Kidney (tissue), 14 donors: Measurements from ENCODE around the gene ANKRD1. TPM values are rescaled to one million over a fixed set of nuclear protein-coding genes. Genes with fewer than 3 reads are reported as not detected.

Source experiments
- DNase-seq, 5 donors: peaks; one replicate each; pipeline ENCODE4 v3.0.0-alpha.2; 2013 to 2020
- FAIRE-seq: peaks from 2 replicates; lab custom pipeline; 2012; peaks lifted over from hg19 to GRCh38; lab: Jason Lieb, UNC
- H3K27ac ChIP-seq, 2 donors: one replicate each; pipeline ENCODE4 v1.7.0; 2013; ENCODE audit warnings: low read depth in 2 of 2, low read length in 2 of 2, inconsistent platforms in 1 of 2
- H3K27me3 ChIP-seq: one replicate; pipeline ENCODE4 v1.7.1; 2013; ENCODE audit warnings: low read length, inconsistent platforms; ENCODE audit not compliant: control insufficient read depth, insufficient read depth
- H3K36me3 ChIP-seq, 3 donors: one replicate each; pipeline versions ENCODE4 v1.7.0 to v1.7.1; 2013; ENCODE audit warnings: low read length in 3 of 3, control low read depth in 1 of 3, inconsistent platforms in 1 of 3; ENCODE audit not compliant: insufficient read depth in 3 of 3, control insufficient read depth in 2 of 3
- H3K4me1 ChIP-seq, 3 donors: one replicate each; pipeline versions ENCODE4 v1.7.0 to v1.7.1; 2013; ENCODE audit warnings: low read length in 3 of 3, inconsistent platforms in 1 of 3, low read depth in 1 of 3; ENCODE audit not compliant: control insufficient read depth in 2 of 3, insufficient read depth in 2 of 3
- H3K4me3 ChIP-seq, 3 donors: one replicate each; pipeline versions ENCODE4 v1.7.0 to v1.8.1; 2013; ENCODE audit warnings: low read length in 3 of 3, control low read depth in 1 of 3, inconsistent platforms in 1 of 3
- H3K9ac ChIP-seq, 3 donors: one replicate each; pipeline versions ENCODE4 v1.7.0 to v1.7.1; 2013; ENCODE audit warnings: low read length in 3 of 3, control low read depth in 1 of 3, inconsistent platforms in 1 of 3
- H3K9me3 ChIP-seq, 3 donors: one replicate each; pipeline versions ENCODE4 v1.7.0 to v1.7.1; 2013; ENCODE audit warnings: low read length in 3 of 3, control low read depth in 1 of 3, inconsistent platforms in 1 of 3; ENCODE audit not compliant: control insufficient read depth in 2 of 3, insufficient read depth in 1 of 3
- intact Hi-C: fragments of 100-400 bp; cut with DNase I; formaldehyde crosslinking; loops from one replicate; pipeline ENCODE4 v1.11.1; 2022
- polyA plus RNA-seq: library from polyadenylated mRNA; stranded (reverse); fragments of 350-450 nt; fragmentation: Illumina TruSeq; extraction: RNeasy Lipid Tissue Mini Kit (QIAGEN cat#74804); gene quantifications from one replicate; pipeline ENCODE4 v1.2.3, GENCODE V29; 2014; ENCODE audit warnings: low read depth, low replicate concordance; ENCODE audit not compliant: insufficient read depth
- total RNA-seq: library from RNA; stranded (reverse); fragmentation: NEBNext Ultra II Directional; extraction: Animal tissue kit (Norgen Biotek cat#: 25700); gene quantifications from one replicate; pipeline ENCODE4 v1.2.1, GENCODE V29; 2021
- TF ChIP-seq, protein P1 (sequence below): IDR thresholded peaks from 3 replicates; pipeline ENCODE4 v1.5.1; 2012; ENCODE audit warnings: mild to moderate bottlenecking, moderate library complexity, borderline replicate concordance; ENCODE audit not compliant: insufficient read depth; ENCODE audit errors: extremely low read depth
- donor health status: control.
- donor health status: control.
- donor health status: control.
- donor health status: control.
- donor health status: control.
- donor health status: DM: yes; HTN: yes; CAD: no.
- donor health status: Normal renal cell carcinoma (clear cell type).

Gene ANKRD1
- total and polyA plus RNA-seq, 2 donors from 2014 or later = 0.58 TPM; not detected in 1

DNA sequence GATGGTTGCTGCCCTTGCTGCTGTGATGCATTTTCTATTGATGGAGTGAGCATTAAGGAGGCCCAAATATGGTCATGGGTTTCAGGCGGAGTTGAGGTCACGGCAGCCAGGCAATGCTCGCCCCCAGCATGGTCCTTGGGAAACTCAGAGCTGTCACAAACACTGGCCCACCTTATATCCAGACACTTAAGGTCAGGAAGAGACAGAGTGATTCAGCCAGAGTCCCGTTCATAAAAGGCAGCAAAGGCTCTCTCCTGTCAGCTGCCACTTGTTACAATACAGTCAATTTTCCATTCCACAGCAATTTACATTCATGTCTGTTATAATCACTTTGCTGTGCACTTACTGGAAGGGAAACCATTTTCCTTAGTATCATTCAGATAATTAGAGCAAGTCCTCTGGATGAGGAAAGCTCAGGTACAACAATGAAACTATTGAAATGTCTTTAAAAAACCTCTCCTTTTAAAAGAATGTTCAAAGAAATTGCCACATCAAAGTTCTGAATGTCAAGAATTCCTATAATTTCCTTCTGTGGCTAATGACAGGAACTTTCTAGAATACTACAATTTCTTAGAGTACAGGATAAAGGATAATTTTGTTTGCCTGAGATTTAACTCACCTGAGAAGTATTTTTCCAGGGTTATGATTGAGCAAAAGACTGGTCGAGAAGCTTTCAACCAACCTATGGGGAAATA lies 14.8 kb upstream of the ANKRD1 start:
- TF ChIP-seq, protein P1, sequence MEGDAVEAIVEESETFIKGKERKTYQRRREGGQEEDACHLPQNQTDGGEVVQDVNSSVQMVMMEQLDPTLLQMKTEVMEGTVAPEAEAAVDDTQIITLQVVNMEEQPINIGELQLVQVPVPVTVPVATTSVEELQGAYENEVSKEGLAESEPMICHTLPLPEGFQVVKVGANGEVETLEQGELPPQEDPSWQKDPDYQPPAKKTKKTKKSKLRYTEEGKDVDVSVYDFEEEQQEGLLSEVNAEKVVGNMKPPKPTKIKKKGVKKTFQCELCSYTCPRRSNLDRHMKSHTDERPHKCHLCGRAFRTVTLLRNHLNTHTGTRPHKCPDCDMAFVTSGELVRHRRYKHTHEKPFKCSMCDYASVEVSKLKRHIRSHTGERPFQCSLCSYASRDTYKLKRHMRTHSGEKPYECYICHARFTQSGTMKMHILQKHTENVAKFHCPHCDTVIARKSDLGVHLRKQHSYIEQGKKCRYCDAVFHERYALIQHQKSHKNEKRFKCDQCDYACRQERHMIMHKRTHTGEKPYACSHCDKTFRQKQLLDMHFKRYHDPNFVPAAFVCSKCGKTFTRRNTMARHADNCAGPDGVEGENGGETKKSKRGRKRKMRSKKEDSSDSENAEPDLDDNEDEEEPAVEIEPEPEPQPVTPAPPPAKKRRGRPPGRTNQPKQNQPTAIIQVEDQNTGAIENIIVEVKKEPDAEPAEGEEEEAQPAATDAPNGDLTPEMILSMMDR = no peak
- intact Hi-C loops = no loop called here
- no peak for DNase-seq
- H3K9me3 ChIP-seq = no peaks in the 10 kb centered on the region
- FAIRE-seq = no peak
- H3K36me3 ChIP-seq = no peaks in the 10 kb centered on the region
- no peak overlapping the region for H3K27ac ChIP-seq
- no peak overlapping the region for H3K4me3 ChIP-seq
- no peaks in the 10 kb centered on the region for H3K27me3 ChIP-seq
- no peak overlapping the region for H3K9ac ChIP-seq
- H3K4me1 ChIP-seq = peaks cover 0 to 3% (median 3%) of the 10 kb centered on the region in 3 donors

DNA sequence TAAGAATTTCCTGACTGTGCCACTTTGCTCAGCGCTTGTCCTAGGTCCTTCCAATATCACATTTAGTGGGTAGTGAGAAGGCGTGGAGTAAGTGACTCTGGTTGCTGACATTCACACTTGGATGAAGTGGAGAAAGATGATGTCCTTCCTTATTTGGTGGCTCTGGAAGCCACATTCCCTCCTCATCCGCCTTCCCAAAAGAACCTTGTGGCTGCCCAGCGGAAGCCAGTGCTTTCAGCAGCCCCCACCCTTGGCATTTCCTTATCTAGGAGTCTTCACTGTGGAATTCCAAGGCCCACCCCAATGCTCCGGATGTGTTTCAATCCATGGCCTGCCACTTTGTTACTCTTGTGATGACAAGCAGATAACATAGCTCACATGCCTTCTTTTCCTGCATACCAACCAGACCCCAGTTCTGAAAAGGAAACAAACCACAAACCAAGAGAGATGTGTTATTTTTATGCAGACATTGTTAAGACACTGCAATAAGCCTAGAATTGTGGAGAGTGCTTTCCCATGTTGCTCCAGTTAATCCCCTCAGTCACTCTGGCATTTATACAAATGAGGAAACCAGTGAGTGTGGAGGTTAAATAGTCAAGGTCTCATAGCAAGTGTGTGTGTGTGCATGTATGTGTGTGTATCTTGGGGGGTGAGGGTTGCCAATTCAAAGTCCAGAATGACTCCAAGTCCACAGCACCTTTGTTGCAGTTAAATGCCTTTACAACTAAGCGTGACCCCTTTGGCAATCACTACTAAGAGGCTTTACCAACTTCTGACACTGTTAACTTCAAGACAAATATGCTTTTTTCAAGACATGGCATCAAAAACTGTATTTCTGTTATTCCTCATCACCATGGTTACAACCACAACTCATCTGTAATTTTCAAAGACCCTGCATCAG lies 10.3 kb upstream of the ANKRD1 start:
- H3K9me3 ChIP-seq = no peaks in the 10 kb centered on the region
- TF ChIP-seq, protein P1 = no peak
- H3K27me3 ChIP-seq = no peaks in the 10 kb centered on the region
- intact Hi-C loops = no loop called here
- H3K4me3 ChIP-seq = no peak overlapping the region
- peaks cover 0 to 3% (median 3%) of the 10 kb centered on the region in 3 donors for H3K4me1 ChIP-seq
- H3K36me3 ChIP-seq = no peaks in the 10 kb centered on the region
- FAIRE-seq (no peak), DNase-seq (peak; percentile 49 to 90 (median 62))
- no peak overlapping the region for H3K9ac ChIP-seq
- H3K27ac ChIP-seq = peak overlapping the region in 1 of 2 donors; percentile 58

DNA sequence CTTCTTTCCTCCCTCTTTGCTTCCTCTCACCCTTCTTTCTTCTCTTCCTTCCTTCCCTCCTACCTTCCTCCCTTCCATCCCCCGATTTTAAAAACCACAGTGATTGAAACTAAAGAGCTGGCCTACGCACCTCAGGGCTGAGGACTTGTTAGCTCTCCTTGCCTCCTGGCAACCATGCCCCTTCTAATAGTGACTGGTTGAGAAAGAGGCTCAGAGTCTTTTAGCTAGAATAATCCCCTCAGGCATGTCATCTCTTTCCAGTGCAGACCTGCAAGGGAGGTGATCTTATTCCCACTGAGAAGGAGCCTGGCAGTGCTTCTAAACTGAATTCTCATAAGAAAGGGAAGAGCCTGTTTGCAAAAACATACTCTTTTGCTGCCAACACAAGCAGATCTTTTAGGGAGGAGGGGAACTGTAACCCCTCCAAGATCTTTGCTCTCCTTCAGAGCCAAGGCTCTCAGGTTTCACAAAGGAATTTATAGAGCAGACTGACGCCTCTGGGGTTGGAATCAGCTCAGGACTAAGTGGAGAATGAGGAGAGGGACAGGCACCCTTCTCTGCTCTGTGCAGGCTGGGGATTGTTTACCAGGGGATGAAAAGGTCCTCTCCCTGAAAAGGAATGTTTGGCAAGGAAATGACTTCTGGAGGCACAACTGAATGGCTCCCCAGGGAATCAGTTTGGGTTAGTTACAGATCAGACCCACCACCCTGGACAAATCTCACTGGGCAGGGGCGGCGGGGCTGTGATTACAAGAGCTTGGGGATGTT lies 9.4 kb upstream of the ANKRD1 start:
- Histone ChIP-seq H3K9me3 (no peaks in the 10 kb centered on the region), H3K36me3 (no peaks in the 10 kb centered on the region), H3K27me3 (no peaks in the 10 kb centered on the region), H3K9ac (no peak overlapping the region), H3K4me3 (no peak overlapping the region), H3K27ac (peak overlapping the region in 1 of 2 donors; percentile 58), H3K4me1 (peaks cover 0 to 3% (median 3%) of the 10 kb centered on the region in 3 donors)
- TF ChIP-seq, protein P1 = no peak
- FAIRE-seq (no peak), DNase-seq (peak; percentile 43 to 85 (median 73))
- intact Hi-C loops = no loop called here
